GM10248 (cell line): ENCODE measurements around the gene DMTF1.

ENCODE experiments used
- CTCF ChIA-PET: fragments of 300-600 bp; sonication (Branson Sonifier 250); formaldehyde crosslinking; extraction: SDS; loops from one replicate; lab custom pipeline; 2021; ENCODE audit warnings: antibody characterized with exemption; lab: Yijun Ruan, JAX
- POLR2A ChIA-PET: fragments of 350-650 bp; sonication (Branson Sonifier 250); formaldehyde crosslinking; extraction: SDS; loops from one replicate; lab custom pipeline; 2020; ENCODE audit warnings: antibody characterized with exemption; lab: Yijun Ruan, JAX
- DNase-seq: peaks from one replicate; pipeline ENCODE4 v3.0.0; 2012; ENCODE audit errors: extremely low spot score
- TF ChIP-seq, protein P1 (sequence below): IDR thresholded peaks from 2 replicates; pipeline ENCODE4 v1.5.1; 2012; ENCODE audit warnings: mild to moderate bottlenecking, low read depth; ENCODE audit errors: extremely low read depth, missing control alignments, control extremely low read depth

The DMTF1 gene

DNA sequence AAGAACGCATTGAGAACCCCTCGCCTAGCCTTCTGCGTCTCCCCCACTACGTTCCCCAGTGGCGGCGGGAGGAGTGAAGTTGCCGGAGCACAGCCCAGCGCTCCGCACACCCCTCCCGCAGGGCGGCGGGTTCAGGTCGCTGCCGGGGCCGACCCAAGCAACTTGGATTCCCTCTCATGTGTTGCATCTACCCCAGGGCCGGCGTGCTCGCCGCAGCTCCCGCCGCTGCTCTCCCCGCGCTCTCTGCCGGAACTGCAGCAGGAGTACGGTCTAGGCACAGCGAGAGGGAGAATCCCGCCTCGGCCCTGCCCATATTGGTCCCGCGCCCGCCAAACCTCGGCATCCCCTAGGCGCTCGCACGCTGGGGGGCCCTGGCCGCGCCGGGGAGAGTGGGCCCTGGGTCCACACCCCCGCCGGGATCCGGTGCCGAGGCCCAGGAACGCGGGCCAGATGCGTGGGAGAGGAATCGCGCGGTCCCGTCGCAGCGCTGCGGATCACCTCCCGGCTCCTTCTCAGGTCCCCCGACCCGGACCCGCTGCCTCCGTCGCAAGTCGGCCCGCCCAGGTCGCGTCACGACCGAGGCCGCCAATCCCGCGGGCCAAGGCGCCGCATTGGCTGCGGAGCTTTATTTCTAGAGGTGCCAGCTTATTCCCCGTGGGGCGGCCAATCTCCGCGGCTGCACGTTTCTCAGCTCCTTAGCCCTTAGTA is 67.9 kb downstream of the DMTF1 start:
- peak; percentile 84 for DNase-seq
- POLR2A ChIA-PET, result interaction anchor here (0.7 to 2.1 kb wide), 4 partner anchors 11 to 232 kb away, joined by 3 to 8 read pairs (median 4); partner anchors contain the start of gene DMTF1
- TF ChIP-seq, protein P1, sequence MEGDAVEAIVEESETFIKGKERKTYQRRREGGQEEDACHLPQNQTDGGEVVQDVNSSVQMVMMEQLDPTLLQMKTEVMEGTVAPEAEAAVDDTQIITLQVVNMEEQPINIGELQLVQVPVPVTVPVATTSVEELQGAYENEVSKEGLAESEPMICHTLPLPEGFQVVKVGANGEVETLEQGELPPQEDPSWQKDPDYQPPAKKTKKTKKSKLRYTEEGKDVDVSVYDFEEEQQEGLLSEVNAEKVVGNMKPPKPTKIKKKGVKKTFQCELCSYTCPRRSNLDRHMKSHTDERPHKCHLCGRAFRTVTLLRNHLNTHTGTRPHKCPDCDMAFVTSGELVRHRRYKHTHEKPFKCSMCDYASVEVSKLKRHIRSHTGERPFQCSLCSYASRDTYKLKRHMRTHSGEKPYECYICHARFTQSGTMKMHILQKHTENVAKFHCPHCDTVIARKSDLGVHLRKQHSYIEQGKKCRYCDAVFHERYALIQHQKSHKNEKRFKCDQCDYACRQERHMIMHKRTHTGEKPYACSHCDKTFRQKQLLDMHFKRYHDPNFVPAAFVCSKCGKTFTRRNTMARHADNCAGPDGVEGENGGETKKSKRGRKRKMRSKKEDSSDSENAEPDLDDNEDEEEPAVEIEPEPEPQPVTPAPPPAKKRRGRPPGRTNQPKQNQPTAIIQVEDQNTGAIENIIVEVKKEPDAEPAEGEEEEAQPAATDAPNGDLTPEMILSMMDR, result no peak
- CTCF ChIA-PET, result interaction anchor here (0.9 to 3.2 kb wide), 13 partner anchors 8 to 304 kb away, joined by 3 to 15 read pairs (median 4); no protein-coding TSS in a partner anchor

DNA sequence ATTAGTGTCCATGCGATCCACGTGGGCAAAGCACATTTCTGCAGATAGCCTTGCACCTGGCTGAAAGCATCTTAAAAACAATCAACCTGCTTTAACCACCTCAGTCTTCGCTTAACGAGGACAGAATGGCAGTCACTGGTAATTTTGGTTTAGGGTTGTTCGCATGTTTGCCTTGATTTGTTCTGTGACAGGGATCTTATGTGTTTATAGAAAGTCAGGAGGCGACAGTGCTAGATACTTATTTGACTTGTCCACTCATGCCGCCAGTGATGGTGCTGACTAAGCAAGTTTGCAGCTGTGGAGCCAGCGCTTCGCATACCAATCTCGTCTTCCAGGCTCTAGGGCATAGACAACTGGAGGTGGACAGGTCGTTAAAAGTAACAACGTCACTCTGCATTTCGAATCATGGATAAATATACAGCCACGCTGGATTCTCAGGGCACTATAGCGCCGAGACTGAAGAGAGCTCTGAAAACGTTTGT is 68.5 kb downstream of the DMTF1 start:
- ChIA-PET POLR2A (interaction anchor here (0.7 to 2.1 kb wide), 4 partner anchors 10 to 231 kb away, joined by 3 to 8 read pairs (median 4); partner anchors contain the start of gene DMTF1), CTCF (interaction anchor here (0.9 to 3.2 kb wide), 11 partner anchors 8 to 305 kb away, joined by 3 to 15 read pairs (median 4); no protein-coding TSS in a partner anchor)
- no peak for DNase-seq
- TF ChIP-seq, protein P1, result no peak

DNA sequence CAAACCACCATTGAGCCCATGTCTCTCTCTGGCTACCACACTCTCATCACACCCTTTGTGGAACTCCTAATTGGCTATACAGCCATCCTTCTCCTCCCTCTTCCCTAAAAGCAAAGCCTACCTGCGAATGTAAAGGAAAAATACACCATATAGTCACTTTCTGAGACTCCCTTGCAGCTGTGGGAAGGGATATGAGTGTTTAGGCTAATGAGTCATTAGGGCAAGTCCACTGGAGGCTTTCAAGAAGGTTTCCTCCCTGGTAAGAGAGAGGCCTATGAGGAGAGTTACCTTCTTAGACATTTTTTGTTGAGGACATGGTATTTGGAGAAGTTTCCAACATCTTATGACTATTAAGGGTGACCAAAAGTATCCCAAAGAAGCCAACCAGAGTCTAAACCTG is 71.4 kb downstream of the DMTF1 start:
- CTCF ChIA-PET, result interaction anchor here (0.9 kb wide), 1 partner anchor 13 kb away, joined by 4 read pairs; no protein-coding TSS in a partner anchor
- TF ChIP-seq, protein P1, result no peak
- no peak for DNase-seq
- POLR2A ChIA-PET, result no interaction called here

DNA sequence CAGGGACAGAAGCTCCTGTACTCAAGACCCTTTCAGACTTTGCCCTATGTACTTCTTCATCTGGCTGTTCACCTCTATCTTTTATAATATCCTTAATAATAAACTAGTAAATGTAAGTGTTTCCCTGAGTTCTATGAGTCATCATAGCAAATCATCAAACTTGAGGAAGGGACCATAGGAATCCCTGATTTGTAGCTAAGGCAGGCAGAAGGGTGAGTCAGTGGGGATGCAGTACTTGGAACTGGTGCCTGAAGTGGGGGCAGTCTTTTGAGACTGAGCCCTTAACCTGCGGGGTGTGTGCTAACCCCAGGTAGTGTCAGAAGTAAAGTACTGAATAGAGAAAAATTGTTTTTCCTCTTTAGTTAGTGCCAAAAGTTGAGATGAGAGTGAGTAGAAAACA is 73.4 kb downstream of the DMTF1 start:
- no peak for DNase-seq
- TF ChIP-seq, protein P1, result no peak
- CTCF ChIA-PET, result interaction anchor here (1.0 to 2.9 kb wide), 4 partner anchors 9 to 123 kb away, joined by 3 to 11 read pairs (median 6); no protein-coding TSS in a partner anchor
- POLR2A ChIA-PET, result no interaction called here

DNA sequence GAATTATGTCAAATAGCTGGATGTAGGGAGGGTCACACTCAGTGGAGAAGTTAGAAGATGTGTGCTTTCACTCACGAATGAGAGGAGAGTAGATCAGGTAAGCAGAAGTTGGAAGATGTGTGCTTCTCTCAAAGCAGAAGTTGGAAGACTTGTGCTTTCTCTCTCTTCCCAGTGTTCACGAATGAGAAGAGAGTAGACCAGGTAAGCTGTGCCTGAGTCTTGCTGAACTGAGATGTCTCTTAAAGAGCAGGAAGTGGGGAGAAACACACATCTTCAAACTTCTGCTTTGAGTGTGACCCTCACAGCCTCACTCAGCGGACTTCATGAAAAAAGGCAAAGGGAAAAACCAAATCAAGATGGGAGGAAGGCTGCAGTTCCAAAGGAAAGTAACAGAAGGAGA is 74.2 kb downstream of the DMTF1 start:
- DNase-seq, result no peak
- POLR2A ChIA-PET, result no interaction called here
- TF ChIP-seq, protein P1, result no peak
- CTCF ChIA-PET, result interaction anchor here (1.0 to 2.9 kb wide), 4 partner anchors 8 to 124 kb away, joined by 3 to 11 read pairs (median 6); no protein-coding TSS in a partner anchor

- TF ChIP-seq, protein P1, result no peak
- POLR2A ChIA-PET, result interaction anchor here (1.1 kb wide), 1 partner anchor 11 kb away, joined by 3 read pairs; no protein-coding TSS in a partner anchor
- CTCF ChIA-PET, result interaction anchor here (1.1 to 2.2 kb wide), 5 partner anchors 9 to 48 kb away, joined by 3 to 6 read pairs (median 3); partner anchors contain the start of gene TMEM243
- DNase-seq, result no peak
Observed at GRCh38 chr7:87231258-87231657, 79.0 kb downstream of the DMTF1 start.
